Measurements from ENCODE around the gene CD99L2. TPM values are rescaled to one million over a fixed set of nuclear protein-coding genes. Genes with fewer than 3 reads are reported as not detected.

Gene CD99L2
- polyA plus RNA-seq, 3 donors: 13.1 to 18.4 (median 16.7) TPM

DNA sequence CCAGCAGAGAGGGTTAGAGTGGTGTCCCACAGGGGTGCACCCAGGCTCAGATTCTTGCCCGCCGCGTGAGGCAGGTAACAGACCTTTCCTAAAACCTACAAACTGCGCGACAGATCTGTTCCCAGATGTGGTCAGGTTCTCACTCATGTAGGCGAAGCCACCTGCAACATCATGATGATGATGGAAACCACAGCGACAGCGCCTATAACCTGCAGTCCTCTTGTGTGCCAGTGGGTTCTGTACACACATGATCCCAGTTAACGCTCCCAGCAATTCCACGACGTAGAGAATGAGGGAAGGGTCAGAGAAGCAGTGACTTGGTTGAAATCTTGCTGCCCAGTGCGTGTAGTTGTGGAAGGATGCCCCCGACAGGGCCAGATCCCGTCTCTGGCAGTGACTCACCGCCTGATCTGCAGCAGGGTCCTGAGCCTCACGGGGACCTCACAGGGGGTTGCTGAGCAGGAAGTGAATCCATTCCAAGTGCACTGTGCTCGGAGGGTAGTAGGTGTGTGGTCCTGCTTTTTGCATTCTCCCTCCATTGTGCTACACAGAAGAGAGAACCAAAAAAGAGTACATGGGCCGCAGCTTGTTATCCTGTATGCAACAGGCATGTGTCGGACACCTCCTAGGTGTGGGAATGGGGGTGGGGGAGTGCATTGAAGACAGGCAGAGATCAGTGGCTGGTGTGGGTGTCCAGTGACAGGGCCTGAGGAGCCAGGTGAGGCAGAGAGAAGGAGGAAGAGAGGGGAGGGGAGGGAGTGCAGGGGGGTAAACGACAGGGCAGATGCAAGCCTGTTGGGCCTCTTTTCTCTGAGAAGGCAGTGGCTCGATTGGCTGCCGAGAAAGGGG, 138.7 kb downstream of the CD99L2 start:
- Histone ChIP-seq H3K4me3 (replicated peaks in 1 of 3; ENCODE audit: low read depth in 2 of 3, low read length in 3 of 3) (no peak overlapping the region), H3K4me2 (replicated peaks; ENCODE audit: extremely low read depth, low read length, poor library complexity, severe bottlenecking) (no peak overlapping the region), H3K27ac (ENCODE audit: low read depth in 1 of 2, low read length in 2 of 2) (no peak overlapping the region), H2AFZ (ENCODE audit: insufficient read depth, low read depth, low read length, poor library complexity, severe bottlenecking) (no peak overlapping the region), H3K36me3 (replicated peaks in 1 of 2; ENCODE audit: control insufficient read depth in 1 of 2, insufficient read depth in 2 of 2, low read length in 2 of 2) (peaks cover 16 to 55% of the 10 kb centered on the region in 2 donors), H3K9ac (ENCODE audit: insufficient read depth, low read length, poor library complexity, severe bottlenecking) (no peak overlapping the region), H3K4me1 (ENCODE audit: control insufficient read depth in 1 of 2, insufficient read depth in 2 of 2, low read length in 2 of 2) (no peaks in the 10 kb centered on the region), H4K20me1 (ENCODE audit: insufficient read depth, low read length) (no peaks in the 10 kb centered on the region), H3K79me2 (ENCODE audit: insufficient read depth, low read length) (no peaks in the 10 kb centered on the region), H3K9me3 (replicated peaks in 1 of 2; ENCODE audit: control insufficient read depth in 1 of 2, insufficient read depth in 1 of 2, low read length in 2 of 2) (no peaks in the 10 kb centered on the region), H3K27me3 (ENCODE audit: control insufficient read depth in 2 of 2, insufficient read depth in 2 of 2, low read length in 2 of 2) (no peaks in the 10 kb centered on the region)
- H3K4me1 Mint-ChIP-seq: no peaks in the 10 kb centered on the region
- peaks cover 0 to 3% (median 0%) of the 10 kb centered on the region in 3 donors for H3K27me3 Mint-ChIP-seq (ENCODE audit: low read depth in 3 of 3)
- intact Hi-C loops (cut with micrococcal nuclease): no loop called here
- H3K9me3 Mint-ChIP-seq: peaks cover 0 to 2% (median 0%) of the 10 kb centered on the region in 7 donors
- no peak overlapping the region for H3K4me3 Mint-ChIP-seq
- WGBS (ENCODE audit: insufficient coverage): no CpG with 5 or more reads among the region's 22 CpGs
- no peak for TF ChIP-seq CTCF (IDR thresholded peaks at IDR 0.05)
- DNase-seq: no peak
- H3K36me3 Mint-ChIP-seq: peaks cover 34 to 38% of the 10 kb centered on the region in 2 donors
- H3K27ac Mint-ChIP-seq: no peak overlapping the region

- no peaks in the 10 kb centered on the region for H3K4me1 Mint-ChIP-seq
These were observed 141.1 kb downstream of the CD99L2 start for GRCh38 chrX:150757371-150757770.

More at GRCh38 chrX:150757371-150757770, 141.1 kb downstream of the CD99L2 start:
- no peak overlapping the region for H3K4me3 ChIP-seq (replicated peaks in 1 of 3; ENCODE audit: low read depth in 2 of 3, low read length in 3 of 3)
- no peak overlapping the region for H3K4me2 ChIP-seq (replicated peaks; ENCODE audit: extremely low read depth, low read length, poor library complexity, severe bottlenecking)
- no peak for DNase-seq
- H3K36me3 ChIP-seq (replicated peaks in 1 of 2; ENCODE audit: control insufficient read depth in 1 of 2, insufficient read depth in 2 of 2, low read length in 2 of 2): peaks cover 21 to 63% of the 10 kb centered on the region in 2 donors
- no peak overlapping the region for H3K9ac ChIP-seq (ENCODE audit: insufficient read depth, low read length, poor library complexity, severe bottlenecking)
- H3K9me3 ChIP-seq (replicated peaks in 1 of 2; ENCODE audit: control insufficient read depth in 1 of 2, insufficient read depth in 1 of 2, low read length in 2 of 2): no peaks in the 10 kb centered on the region
- H3K4me1 ChIP-seq (ENCODE audit: control insufficient read depth in 1 of 2, insufficient read depth in 2 of 2, low read length in 2 of 2): no peaks in the 10 kb centered on the region
- Mint-ChIP-seq H3K27ac (peak overlapping the region in 2 of 7 donors; percentile 17 to 24), H3K4me3 (no peak overlapping the region), H3K9me3 (peaks cover 0 to 2% (median 0%) of the 10 kb centered on the region in 7 donors), H3K27me3 (ENCODE audit: low read depth in 3 of 3) (peaks cover 0 to 3% (median 0%) of the 10 kb centered on the region in 3 donors), H3K36me3 (peaks cover 31 to 38% of the 10 kb centered on the region in 2 donors)
- no peaks in the 10 kb centered on the region for H3K27me3 ChIP-seq (ENCODE audit: control insufficient read depth in 2 of 2, insufficient read depth in 2 of 2, low read length in 2 of 2)
- no peak overlapping the region for H3K27ac ChIP-seq (ENCODE audit: low read depth in 1 of 2, low read length in 2 of 2)
- no peak overlapping the region for H2AFZ ChIP-seq (ENCODE audit: insufficient read depth, low read depth, low read length, poor library complexity, severe bottlenecking)
- no peak for TF ChIP-seq CTCF (IDR thresholded peaks at IDR 0.05)
- no peaks in the 10 kb centered on the region for H3K79me2 ChIP-seq (ENCODE audit: insufficient read depth, low read length)
- no peaks in the 10 kb centered on the region for H4K20me1 ChIP-seq (ENCODE audit: insufficient read depth, low read length)
- WGBS (ENCODE audit: insufficient coverage): no CpG with 5 or more reads among the region's 5 CpGs
- intact Hi-C loops (cut with micrococcal nuclease): no loop called here
